Ovary (tissue), 9 donors: ENCODE measurements around the gene KIAA0040. TPM values are rescaled to one million over a fixed set of nuclear protein-coding genes. Genes with fewer than 3 reads are reported as not detected.

Experiments used
- DNase-seq, 5 donors: peaks; one replicate each; pipeline ENCODE4 v3.0.0-alpha.2; 2019 to 2020
- H3K27ac ChIP-seq, 2 donors: fragments of 200-600 bp; one replicate each; pipeline versions ENCODE4 v1.5.1 to v1.8.0; 2019 to 2022
- H3K27me3 ChIP-seq: fragments of 200-600 bp; one replicate; pipeline ENCODE4 v1.8.0; 2022
- H3K36me3 ChIP-seq: fragments of 200-600 bp; sonication (generic); one replicate; pipeline ENCODE4 v1.5.1; 2019
- H3K4me1 ChIP-seq: one replicate; pipeline ENCODE4 v1.8.1; 2013; ENCODE audit warnings: mild to moderate bottlenecking, moderate library complexity; ENCODE audit not compliant: insufficient read depth
- H3K4me3 ChIP-seq: fragments of 200-600 bp; sonication (generic); one replicate; pipeline ENCODE4 v1.5.1; 2017
- H3K9me3 ChIP-seq, 2 donors: fragments of 200-600 bp in 1 of 2; sonication (generic) in 1 of 2; one replicate each; pipeline versions ENCODE4 v1.5.1 to v1.8.1; 2013 to 2019; ENCODE audit warnings: mild to moderate bottlenecking in 1 of 2, moderate library complexity in 1 of 2
- CTCF ChIP-seq, 3 donors: fragments of 450-650 bp in 2 of 3; fragments of 200-600 bp in 1 of 3; IDR thresholded peaks; one replicate each; pipeline versions ENCODE4 v1.5.1 to v1.8.0; 2016 to 2022; ENCODE audit warnings: antibody characterized with exemption in 3 of 3, mild to moderate bottlenecking in 1 of 3
- EP300 ChIP-seq: sonication (generic); formaldehyde crosslinking; IDR thresholded peaks from one replicate; pipeline ENCODE4 v1.6.1; 2017; ENCODE audit warnings: antibody characterized with exemption
- POLR2A ChIP-seq: fragments of 450-650 bp; IDR thresholded peaks from one replicate; pipeline ENCODE4 v1.6.1; 2017; ENCODE audit warnings: antibody characterized with exemption, mild to moderate bottlenecking, moderate library complexity
- WGBS, 3 donors: extraction: QIAGEN DNeasy Blood & Tissue Kit in 1 of 3; methylation state at CpG; one replicate each; pipeline versions ENCODE4 v1.1.5 to v1.1.7; 2013 to 2017; 5-methylcytosine and 5-hydroxymethylcytosine counted together
- intact Hi-C, 4 donors: fragments of 100-400 bp; cut with DNase I; formaldehyde crosslinking; loops; one replicate each; pipeline versions ENCODE4 v1.11.0 to v1.15.1; 2022 to 2023
- polyA plus RNA-seq, 2 donors: library from polyadenylated mRNA; stranded (reverse); fragments of 200-250 nt in 1 of 2; fragments of 350-450 nt in 1 of 2; fragmentation: Illumina TruSeq in 1 of 2; extraction: RNeasy Lipid Tissue Mini Kit (QIAGEN cat#74804) in 1 of 2; gene quantifications; one replicate each; pipeline ENCODE4 v1.2.3, GENCODE V29; 2013 to 2014
- total RNA-seq, 7 donors: library from RNA; depleted of rRNA in 2 of 7; stranded (reverse); fragments of >200 nt in 2 of 7; fragmentation: NEBNext Ultra II Directional in 3 of 7; extraction: Animal tissue kit (Norgen Biotek cat#: 25700) in 3 of 7; gene quantifications; one replicate each; pipeline versions ENCODE4 v1.1.0 to v1.2.4, GENCODE V29; 2016 to 2023
- donor health status: DM: no; HTN: no; CAD: no; lungs with moderate emphysema.
- donor health status: DM: no; HTN: no; CAD: no.
- donor health status: Bipolar disorder and iron deficiency.
- donor health status: DM: yes; HTN: yes; CAD: no.
- donor health status: DM: no; HTN: no; CAD: no.
- donor health status: DM: yes; HTN: yes; CAD: no.

KIAA0040 gene
- total and polyA plus RNA-seq, 9 donors = 5.2 to 24.7 (median 9.9) TPM

GRCh38 chr1:175129644-175129996 lies 63.0 kb downstream of the KIAA0040 start:
- WGBS, 3 donors = 80 to 94% (median 83%) methylated on average over 2 of the region's 2 CpGs
- peaks cover 2% of the 10 kb centered on the region for H3K4me1 ChIP-seq
- TF ChIP-seq EP300 (no peak), POLR2A (no peak), CTCF (IDR thresholded peaks at IDR 0.05) (no peak)
- intact Hi-C loops = no loop called here
- no peaks in the 10 kb centered on the region for H3K9me3 ChIP-seq
- no peaks in the 10 kb centered on the region for H3K36me3 ChIP-seq
- no peak for DNase-seq
- no peak overlapping the region for H3K4me3 ChIP-seq
- no peaks in the 10 kb centered on the region for H3K27me3 ChIP-seq
- no peak overlapping the region for H3K27ac ChIP-seq

GRCh38 chr1:175129182-175129581 lies 63.4 kb downstream of the KIAA0040 start:
- H3K27ac ChIP-seq = no peak overlapping the region
- H3K4me3 ChIP-seq = no peak overlapping the region
- WGBS, 3 donors = 7 to 19% (median 9%) methylated on average over 1 of the region's 1 CpG
- intact Hi-C loops = no loop called here
- peaks cover 2% of the 10 kb centered on the region for H3K4me1 ChIP-seq
- TF ChIP-seq POLR2A = no peak
- no peak for TF ChIP-seq CTCF (IDR thresholded peaks at IDR 0.05)
- no peak for TF ChIP-seq EP300
- H3K36me3 ChIP-seq = no peaks in the 10 kb centered on the region
- no peak for DNase-seq
- H3K9me3 ChIP-seq = no peaks in the 10 kb centered on the region
- no peaks in the 10 kb centered on the region for H3K27me3 ChIP-seq

GRCh38 chr1:175128523-175128922 lies 64.1 kb downstream of the KIAA0040 start:
- H3K4me1 ChIP-seq = peaks cover 2% of the 10 kb centered on the region
- no peak for DNase-seq
- H3K4me3 ChIP-seq = no peak overlapping the region
- no peak overlapping the region for H3K27ac ChIP-seq
- WGBS, 3 donors = 64 to 74% (median 72%) methylated on average over 9 of the region's 9 CpGs
- TF ChIP-seq CTCF (IDR thresholded peaks at IDR 0.05) (no peak), EP300 (no peak)
- intact Hi-C loops = no loop called here
- no peaks in the 10 kb centered on the region for H3K27me3 ChIP-seq
- H3K36me3 ChIP-seq = no peaks in the 10 kb centered on the region
- H3K9me3 ChIP-seq = no peaks in the 10 kb centered on the region

- Histone ChIP-seq H3K9me3 (no peaks in the 10 kb centered on the region), H3K27ac (no peak overlapping the region), H3K4me1 (peaks cover 2% of the 10 kb centered on the region), H3K4me3 (no peak overlapping the region), H3K27me3 (no peaks in the 10 kb centered on the region), H3K36me3 (no peaks in the 10 kb centered on the region)
- 82 to 96% (median 86%) methylated on average over 6 of the region's 6 CpGs for WGBS, 3 donors
- no peak for DNase-seq
- no peak for TF ChIP-seq POLR2A
- no peak for TF ChIP-seq CTCF (IDR thresholded peaks at IDR 0.05)
- TF ChIP-seq EP300 = no peak
- intact Hi-C loops = no loop called here
Measured at GRCh38 chr1:175127565-175127964, 65.0 kb downstream of the KIAA0040 start.

GRCh38 chr1:175126347-175126746 lies 66.2 kb downstream of the KIAA0040 start:
- H3K36me3 ChIP-seq = no peaks in the 10 kb centered on the region
- WGBS, 3 donors = 70 to 85% (median 84%) methylated on average over 4 of the region's 4 CpGs
- intact Hi-C loops = no loop called here
- no peaks in the 10 kb centered on the region for H3K27me3 ChIP-seq
- peaks cover 2% of the 10 kb centered on the region for H3K4me1 ChIP-seq
- DNase-seq = no peak
- H3K27ac ChIP-seq = no peak overlapping the region
- no peak for TF ChIP-seq POLR2A
- TF ChIP-seq CTCF (IDR thresholded peaks at IDR 0.05) = no peak
- no peak for TF ChIP-seq EP300
- no peak overlapping the region for H3K4me3 ChIP-seq
- H3K9me3 ChIP-seq = no peaks in the 10 kb centered on the region
